HG03066 (cell line): ENCODE results near the gene EIF4E3.
A peak's percentile ranks its signal among the peaks of the same experiment; 100 is the strongest.

Source experiments
- ATAC-seq: cut with Tn5 transposase; IDR thresholded peaks from one replicate; pipeline ENCODE4 v1.9.1; 2021; ENCODE audit warnings: low read depth; ENCODE audit not compliant: unreplicated experiment

Gene EIF4E3

GRCh38 chr3:71725271-71725991, at the start of gene EIF4E3:
TSS of gene EIF4E3 (minus strand) at chr3:71725402. CDS start at chr3:71725367, 35 bp downstream.
- ATAC-seq, result peak; percentile 39

GRCh38 chr3:71771884-71772283, 46.7 kb upstream of the EIF4E3 start:
- no peak for ATAC-seq

DNA sequence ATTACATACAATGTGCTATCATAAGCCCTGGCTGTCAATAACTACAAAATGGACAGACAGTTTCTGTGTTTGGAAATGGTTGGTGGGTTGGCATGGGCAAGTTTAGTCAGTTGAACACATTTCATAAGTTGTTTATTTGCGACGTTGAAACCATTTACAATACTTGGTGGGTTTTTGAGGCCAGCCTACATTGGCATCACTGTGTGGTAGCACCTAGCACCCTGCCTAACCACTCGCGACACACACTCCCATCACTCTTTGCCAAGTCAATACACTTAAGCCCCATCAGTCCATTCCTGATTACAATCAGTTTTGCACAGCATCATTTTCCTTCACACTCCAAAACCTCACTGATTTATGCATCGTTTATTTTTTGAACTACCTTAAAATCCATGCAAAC, 45.9 kb upstream of the EIF4E3 start:
- ATAC-seq, result no peak

- ATAC-seq, result no peak
These were observed 38.2 kb upstream of the EIF4E3 start for GRCh38 chr3:71763426-71763825.

DNA sequence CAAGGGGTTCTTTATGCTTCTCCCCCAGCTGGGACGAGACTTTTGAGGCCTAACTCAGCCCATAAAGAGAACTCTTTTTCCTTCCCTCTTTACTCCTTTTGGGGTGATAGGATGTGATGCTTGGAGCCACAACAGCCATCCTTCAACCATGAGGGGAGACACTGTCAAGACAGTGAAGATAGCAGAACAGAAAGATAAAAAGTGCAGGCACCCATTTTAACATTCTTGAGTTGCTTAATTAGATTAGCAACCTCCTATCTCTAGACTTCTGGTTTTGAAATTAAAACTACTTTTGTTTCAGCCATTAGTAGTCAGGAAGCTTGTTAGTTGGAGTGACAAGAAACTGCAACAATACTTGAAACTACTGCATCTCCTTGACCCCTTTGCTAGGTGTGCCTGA, 34.9 kb upstream of the EIF4E3 start:
- ATAC-seq, result no peak

DNA sequence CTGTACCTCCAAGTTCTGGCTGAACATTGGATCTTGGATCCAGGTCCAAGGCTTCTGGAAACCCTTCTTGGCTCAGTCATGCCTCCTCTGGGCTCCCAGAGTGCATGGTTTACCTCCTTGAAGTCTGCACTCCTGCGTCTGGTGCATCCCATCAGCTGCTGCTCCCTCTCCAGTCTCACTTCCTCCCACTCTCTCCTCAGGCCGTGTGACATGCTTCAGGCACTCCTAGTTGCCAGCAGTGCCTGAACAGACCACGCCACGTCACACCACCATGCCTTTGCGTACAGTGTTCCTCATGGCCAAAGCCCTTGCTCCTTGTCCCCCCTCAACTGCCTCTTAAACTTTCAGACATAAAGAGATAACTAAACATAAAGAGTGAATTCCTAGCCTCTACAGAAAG, 34.2 kb upstream of the EIF4E3 start:
- ATAC-seq, result no peak

DNA sequence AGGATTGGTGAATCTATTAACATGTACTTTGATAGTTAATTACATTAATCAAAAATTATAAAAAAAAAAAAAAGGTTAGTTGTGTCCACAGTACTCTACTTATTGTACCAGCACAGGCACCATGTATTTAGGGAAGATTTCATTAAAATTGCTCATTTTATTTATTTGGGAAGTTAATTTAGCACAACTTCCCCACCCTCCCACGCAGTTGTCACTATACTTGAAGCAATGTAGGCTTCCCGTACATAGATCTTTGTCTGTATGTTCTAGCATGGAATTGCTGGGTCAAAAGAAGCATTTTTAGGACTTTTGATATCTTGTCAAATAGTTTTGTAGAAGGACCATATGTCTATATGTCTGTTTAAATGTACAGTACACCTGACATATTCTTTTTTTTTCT, 32.9 kb upstream of the EIF4E3 start:
- no peak for ATAC-seq

GRCh38 chr3:71754610-71755253, 29.5 kb upstream of the EIF4E3 start:
- no peak for ATAC-seq

GRCh38 chr3:71753701-71754609, 28.8 kb upstream of the EIF4E3 start, which contains the start of gene GPR27:
TSS of gene GPR27 (plus strand) at chr3:71753855. CDS start at chr3:71754050, 195 bp downstream.
- ATAC-seq, result no peak

DNA sequence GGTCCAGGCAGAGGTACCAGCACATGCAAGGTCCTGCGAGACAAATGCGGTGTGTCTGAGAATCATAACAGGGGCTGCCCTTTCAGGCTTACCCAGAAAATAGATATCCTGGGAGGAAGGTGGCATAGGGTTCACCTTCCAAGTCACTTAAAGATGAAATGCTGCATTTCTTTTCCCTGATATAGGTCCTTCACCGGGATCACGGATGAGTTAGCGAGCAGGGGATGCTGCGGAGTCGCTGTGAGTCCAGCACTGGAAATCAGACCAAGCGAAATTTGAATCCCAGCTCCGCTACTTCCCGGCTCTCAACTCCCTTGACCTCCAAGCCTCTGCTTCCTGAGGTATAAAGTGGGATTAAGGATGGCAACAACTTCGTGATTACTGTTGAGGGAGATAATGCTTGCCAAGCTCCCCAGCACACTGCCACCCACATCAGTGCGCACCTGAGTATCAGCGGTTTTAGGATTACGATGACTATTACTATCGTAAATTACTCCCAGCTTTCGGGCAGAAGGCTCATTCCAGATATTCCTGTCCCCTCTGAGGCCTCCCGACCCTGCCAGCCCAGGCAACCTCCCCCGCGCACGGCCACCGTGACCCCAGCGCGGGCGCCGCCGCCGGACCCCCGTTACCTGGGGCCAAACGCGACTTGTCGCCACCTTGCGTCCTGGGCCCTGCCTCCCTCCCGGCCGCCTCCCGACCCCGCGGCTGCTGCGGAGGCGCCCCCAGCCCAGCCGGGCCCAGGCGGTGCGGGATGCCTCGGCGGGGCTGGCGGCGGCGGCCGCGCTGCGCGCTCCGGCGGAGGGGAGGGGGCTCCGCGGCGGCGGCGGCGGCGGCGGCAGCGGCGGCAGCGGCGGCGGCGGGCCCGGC, 27.9 kb upstream of the EIF4E3 start:
- no peak for ATAC-seq

DNA sequence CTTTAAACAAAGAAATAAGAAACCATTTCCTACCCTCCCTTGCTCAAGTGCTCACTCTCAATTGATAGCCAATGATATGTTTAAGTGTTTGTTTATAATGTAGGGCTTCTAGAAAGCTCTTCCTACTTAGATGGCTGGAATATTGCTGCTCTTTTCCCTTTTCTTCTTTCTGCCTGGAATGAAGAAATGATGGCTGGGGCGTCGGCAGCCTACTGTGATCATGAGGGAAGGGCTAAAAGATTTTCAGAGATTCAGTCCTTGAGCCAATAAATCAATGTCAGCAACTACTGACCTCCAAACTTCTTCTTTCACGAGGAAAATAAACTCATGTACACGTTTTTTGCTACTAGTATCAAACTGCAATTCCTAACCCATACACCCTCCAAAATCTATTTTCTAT, 26.4 kb upstream of the EIF4E3 start:
- ATAC-seq, result no peak

DNA sequence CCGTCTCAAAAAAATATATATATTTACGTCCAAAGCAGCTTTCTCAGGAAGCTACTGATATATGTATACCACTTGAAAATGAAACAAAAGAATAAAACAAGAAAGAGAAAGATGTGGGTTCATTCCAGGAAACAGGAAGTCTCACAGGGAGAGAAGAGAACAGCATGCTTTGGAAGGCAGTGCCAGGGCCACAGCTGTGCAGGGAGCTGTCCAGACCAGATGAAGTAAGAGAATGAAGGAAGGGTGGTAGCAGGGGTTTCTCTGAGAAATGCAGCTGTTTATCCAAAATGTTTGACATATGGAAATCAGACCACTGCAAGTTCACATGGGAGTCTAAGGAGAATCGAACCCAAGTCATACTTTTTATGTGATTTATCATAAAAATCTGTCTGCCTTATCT, 19.5 kb upstream of the EIF4E3 start:
- no peak for ATAC-seq

GRCh38 chr3:71742621-71743020, 17.4 kb upstream of the EIF4E3 start:
- ATAC-seq, result no peak

- ATAC-seq, result no peak
These were observed 9.7 kb upstream of the EIF4E3 start for GRCh38 chr3:71734881-71735280.

DNA sequence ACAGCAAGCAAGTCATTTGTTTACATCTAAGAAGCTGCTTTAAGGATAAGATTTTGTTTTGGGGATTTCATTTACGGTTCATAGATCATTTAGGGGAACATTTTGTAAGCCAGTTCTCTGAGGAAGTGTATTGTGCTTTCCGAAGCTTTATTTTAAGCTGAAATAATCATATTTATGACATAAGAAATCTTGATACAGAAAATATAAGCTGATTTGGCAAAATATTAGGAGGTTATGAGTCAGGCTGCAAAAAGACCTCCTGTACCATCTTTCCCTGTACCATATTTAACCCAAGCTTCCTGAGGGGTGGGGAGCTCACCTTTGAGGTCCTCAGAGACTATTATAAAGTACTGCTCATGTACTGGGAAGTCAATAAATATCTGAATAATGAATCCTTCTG, 8.1 kb upstream of the EIF4E3 start:
- no peak for ATAC-seq

DNA sequence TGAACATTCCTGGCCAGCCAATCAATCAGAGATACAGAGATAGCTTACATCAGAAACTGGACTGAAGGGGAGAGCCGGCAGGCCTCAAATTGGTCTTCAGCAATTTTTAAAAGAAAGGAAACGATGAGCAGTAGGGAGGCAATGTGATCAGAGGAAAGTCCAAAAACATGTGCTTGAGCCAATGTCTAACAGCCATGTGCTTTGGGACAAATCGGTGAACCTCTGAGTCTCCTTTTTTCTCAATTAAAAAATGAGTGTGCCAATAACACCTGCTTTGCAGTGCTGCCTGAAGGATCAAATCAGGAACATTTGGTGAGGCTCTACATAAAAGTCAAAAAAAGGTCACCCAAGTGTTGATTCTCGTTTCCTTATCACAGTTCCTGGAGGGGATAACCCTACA, 7.4 kb upstream of the EIF4E3 start:
- ATAC-seq, result no peak

GRCh38 chr3:71728632-71729342, 3.6 kb upstream of the EIF4E3 start:
- no peak for ATAC-seq

- ATAC-seq, result no peak
These were observed 944 bp upstream of the EIF4E3 start for GRCh38 chr3:71726146-71726545.

DNA sequence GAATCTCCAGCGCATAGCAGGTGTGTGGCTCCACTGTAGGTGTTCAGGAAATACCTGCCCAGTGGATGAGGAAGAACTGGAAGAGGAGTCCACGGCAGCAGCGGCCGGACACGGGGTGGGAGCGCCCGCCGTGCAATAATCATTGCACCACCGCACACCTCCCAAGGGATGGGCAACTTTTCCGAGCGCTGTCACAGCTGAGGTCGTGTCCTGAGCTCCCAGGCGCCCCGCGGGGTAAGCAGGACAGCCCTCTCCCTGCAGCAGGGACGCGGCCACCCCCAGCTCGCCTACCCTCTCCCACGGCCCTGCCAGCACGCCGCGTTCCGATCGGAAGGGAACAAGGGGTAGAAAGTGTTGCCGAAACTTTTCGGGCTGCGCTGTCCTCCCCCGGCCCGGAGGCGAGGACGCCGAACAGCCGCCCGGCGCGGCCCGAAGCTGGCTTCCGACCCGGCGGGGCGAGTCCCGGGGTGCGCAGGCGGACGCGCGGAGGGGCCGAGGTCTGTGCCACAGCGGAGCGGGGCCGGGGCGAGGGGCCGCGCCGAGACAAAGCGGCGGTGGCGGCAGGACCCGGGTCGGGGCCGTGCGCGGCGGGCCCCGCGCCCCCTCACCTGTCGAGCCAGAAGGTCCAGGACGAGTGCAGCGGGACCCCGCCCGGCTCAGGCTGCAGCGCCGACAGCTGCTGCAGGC, 475 bp downstream of the EIF4E3 start:
- ATAC-seq, result peak; percentile 39
